Stimulated activated CD8-positive, alpha-beta memory T cell treated with anti-CD3 and anti-CD28 coated beads, Interleukin-4, amount 100 ng/mL, for 48 hours (primary cell): ENCODE data around the gene KATNAL1.
"Not testable (repeated sequence)": the region's sequence is repeated elsewhere in the genome, so short reads cannot be mapped to it uniquely, and the experiment has no call there.

ENCODE experiments used
- DNase-seq: peaks from one replicate; pipeline ENCODE4 v3.0.0-alpha.2; 2020

KATNAL1 gene

DNA sequence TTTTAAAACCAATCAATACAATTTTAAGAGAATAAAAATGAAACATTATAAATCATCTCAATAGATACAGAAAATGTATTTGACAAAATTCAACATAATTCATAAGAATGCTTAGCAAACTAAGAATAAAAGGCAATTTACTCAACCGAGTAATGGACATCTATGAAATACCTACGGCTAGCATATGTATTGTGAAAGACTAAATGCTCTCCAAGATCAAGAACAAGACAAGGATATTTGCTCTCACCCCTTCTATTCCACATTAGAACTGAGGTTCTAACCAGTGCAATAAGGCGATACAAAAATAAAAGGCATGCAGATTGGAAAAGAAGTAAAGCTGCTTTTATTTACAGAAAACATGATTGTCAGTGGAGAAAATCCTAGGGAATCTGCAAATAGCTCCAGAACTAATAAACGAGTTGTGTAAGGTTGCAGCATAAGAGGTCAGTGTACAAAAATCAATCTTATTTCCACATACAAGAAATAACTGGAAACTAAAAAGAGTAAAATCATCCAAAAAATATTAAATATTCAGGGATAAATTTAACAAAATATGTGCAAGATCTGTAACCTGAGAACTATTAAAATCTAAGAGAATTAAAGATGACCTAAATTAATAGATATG, 16.4 kb downstream of the KATNAL1 start:
- no peak for DNase-seq

DNA sequence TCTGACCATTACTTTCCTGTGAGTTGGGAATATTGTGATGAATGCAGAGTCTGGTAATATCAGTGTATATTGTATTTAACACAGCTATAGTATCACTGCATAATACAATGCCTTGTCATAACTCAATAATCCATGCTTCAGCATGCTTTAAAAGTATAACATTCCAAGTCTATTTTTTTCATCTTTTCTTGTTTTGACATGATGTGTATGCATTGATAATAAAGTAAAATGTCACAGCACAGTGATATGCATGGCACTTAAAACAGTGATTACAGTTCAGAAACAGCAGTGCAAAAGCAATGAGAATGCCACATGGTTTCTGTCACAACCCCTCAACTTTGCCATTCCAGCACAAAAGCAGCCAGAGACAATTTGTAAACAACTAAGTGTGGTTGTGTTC, 17.8 kb downstream of the KATNAL1 start:
- no peak for DNase-seq

DNA sequence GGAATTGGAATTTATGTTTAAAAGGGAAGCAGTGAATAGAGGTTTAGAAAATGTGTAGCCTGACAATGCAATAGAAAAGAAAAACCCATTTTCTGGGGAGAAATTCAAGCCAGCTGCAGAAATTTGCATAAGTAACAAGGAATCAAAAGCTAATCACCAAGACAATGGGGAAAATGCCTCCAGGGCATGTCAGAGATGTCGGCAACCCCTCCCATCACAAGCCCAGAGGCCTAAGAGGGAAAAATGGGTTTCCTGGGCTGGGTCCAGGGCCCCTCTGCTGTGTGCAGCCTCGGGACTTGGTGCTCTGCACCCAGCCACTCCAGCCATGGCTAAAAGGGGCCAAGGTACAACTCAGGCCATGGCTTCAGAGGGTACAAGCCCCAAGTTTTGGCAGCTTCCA, 21.3 kb downstream of the KATNAL1 start:
- DNase-seq = not testable (repeated sequence)

DNA sequence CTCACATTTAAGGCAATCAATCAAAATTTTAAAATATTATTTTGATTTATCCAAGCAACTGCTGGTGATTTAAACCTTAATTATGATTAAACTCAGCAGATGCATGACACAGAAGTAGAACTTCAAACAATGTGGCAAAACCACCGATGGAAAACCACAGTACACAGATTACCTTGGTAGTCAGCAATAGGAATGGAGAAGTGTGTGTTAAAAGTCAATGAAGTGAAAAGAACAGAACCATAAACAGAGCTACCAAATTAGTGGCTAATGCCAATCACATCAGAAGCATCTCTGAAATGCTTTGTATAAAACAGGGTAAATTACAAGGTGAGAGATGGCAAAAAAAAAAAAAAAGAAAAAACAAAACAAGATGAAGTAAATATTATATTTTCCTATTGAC, 31.2 kb downstream of the KATNAL1 start:
- no peak for DNase-seq

DNA sequence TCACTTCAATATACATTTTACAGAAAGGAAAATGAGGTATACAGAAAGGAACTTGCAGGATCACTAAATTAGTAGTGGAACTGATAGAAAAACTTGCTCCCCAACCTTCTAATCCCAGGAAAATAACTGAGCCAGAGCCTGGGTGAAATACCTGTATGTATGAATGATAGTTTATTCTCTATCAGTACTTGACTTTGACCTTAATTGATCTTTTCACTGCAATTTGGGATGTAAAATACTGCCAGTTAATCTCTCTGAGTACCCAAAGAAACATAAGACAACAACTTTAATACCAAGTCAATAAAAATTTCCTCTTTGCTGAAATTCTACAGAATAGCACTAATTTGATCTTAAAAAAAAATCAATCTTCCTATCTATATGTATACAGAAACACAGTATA, 33.3 kb downstream of the KATNAL1 start:
- no peak for DNase-seq

DNA sequence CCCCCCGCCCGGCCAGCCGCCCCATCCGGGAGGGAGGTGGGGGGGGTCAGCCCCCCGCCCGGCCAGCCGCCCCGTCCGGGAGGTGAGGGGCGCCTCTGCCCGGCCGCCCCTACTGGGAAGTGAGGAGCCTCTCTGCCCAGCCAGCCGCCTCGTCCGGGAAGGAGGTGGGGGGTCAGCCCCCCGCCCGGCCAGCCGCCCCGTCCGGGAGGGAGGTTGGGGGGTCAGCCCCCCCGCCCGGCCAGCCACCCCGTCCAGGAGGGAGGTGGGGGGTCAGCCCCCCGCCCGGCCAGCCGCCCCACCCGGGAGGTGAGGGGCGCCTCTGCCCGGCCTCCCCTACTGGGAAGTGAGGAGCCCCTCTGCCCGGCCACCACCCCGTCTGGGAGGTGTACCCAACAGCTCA, 37.3 kb downstream of the KATNAL1 start:
- DNase-seq = not testable (repeated sequence)

DNA sequence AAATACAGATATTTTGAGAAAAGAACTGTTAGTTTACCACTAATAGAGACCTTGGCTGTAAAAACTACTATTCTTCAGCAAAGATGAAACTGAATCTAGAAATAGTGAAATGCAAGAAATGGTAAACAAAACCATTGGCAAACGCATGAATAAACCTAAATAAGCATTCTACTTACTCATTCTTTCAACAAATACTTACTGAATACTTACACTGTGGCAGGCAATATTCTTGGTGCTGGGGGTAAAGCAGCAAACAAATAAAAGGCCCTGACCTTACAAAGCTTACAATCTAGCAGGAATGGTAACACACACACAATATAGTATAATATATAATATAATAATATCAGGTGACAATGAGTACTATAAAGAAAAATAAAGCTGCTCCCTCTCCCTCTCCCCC, 38.7 kb downstream of the KATNAL1 start:
- DNase-seq = no peak

DNA sequence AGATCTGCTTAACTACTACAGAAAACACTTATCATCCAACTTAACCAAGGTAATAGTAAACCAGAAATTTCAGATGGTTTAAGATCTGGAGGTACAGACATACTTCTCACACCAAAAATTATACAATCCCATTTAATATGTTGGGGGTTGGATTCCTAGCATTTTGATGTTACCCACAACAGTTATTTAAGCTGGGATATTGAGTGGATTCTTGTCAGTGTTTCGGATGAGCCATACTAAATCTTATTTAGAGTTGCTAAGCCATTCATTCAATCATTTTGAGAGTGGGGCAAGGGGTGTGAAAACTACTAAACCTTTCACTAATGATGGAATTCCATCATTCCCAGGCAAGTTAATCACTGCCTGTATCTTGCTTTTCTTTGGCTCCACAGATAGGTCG, 40.6 kb downstream of the KATNAL1 start:
- DNase-seq = no peak

DNA sequence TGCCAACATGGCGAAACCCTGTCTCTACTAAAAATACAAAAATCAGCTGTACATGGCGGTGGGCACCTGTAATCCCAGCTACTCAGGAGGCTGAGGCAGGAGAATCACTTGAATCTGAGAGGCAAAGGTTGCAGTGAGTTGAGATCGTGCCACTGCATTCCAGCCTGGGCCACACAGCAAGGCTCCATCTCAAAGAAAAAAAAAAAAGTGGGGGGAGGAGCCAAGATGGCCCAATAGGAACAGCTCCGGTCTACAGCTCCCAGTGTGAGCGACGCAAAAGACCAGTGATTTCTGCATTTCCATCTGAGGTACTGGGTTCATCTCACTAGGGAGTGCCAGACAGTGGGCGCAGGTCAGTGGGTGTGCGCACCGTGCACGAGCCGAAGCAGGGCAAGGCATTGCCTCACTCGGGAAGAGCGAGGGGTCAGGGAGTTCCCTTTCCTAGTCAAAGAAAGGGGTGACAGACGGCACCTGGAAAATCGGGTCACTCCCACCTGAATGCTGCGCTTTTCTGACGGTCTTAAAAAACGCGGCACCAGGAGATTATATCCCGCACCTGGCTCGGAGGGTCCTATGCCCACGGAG, 48.1 kb downstream of the KATNAL1 start:
- not testable (repeated sequence) for DNase-seq

DNA sequence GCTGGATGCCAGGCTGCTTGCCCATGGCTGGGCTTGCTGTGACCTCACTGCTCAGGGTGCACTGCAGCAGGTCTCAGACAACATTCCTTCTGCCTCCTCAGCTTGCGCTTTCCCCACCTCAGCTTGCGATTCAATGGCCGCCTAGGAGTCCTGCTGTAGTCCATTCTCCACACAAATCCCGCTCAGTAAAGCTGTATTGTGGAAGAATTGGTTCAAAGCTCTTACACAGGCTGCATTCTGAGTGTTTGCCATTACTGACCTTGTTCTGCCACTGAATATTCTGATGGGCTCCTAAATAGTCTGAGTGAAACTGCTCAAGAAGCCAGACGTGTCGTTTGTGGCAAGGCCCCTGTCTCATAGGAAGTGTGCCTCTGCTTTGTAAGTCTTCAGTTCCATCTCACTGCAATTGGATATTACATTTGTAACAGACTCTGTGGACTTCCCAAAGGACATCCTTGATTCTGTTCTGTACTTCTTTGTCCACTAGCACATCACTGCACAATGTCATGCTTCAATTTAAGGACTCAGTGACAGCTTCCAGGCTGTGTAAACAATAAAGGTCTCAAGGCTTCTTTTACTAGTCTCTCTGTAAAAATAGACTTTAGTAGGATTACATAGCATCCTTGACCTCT, 49.8 kb downstream of the KATNAL1 start:
- DNase-seq = no peak

DNA sequence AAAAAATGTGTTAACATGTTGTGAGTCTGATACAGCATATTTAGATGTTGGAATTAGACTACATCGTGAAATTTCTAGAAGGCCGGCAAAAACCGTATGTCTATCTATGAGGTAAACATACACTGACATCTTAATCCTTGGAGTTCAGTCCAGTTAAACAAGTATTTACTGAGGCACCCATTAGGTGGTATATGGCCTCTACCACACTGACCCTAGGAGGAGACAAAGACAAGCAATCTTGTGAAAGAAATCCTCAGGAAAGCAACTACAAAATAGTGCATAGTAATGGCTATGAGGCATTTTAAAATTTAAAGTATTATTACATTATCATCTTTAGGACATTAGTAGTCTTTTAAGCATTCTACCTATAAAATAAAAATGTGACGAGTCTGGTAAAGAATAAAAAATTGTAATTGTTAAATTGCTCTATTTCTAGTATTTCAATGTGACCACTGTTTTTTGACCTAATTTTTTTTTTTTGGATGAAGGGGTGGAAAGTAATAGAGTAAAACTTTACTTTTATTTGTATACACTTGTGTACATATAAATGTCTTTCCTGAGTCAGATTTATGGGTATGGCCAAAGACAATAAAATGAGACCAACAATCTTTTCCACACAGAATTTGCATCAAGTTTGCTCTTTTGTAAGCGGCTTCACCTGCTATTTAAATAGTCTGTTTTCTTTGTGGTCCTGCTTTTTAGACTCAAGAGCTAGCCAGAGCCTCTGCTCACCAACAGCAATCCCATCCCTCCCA, 50.5 kb downstream of the KATNAL1 start:
- DNase-seq = no peak

DNA sequence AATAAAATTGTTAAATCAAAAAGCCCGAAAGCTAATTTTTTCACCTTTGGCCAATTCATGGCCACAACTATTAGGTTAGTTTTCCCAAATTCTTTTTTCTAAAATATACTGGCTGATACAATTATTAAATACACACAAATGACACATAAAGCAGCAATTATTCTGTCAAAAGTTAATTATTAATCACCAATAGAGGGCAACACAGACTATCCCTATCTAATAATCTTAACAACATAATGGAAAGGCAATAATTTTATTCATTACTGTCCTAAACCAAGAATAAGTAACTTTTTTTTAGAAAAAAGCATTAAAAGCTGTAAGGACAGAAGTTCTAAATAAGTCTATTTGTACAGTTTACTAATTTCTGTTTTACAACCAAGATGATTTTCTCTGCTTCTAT, 51.7 kb downstream of the KATNAL1 start:
- DNase-seq = no peak

DNA sequence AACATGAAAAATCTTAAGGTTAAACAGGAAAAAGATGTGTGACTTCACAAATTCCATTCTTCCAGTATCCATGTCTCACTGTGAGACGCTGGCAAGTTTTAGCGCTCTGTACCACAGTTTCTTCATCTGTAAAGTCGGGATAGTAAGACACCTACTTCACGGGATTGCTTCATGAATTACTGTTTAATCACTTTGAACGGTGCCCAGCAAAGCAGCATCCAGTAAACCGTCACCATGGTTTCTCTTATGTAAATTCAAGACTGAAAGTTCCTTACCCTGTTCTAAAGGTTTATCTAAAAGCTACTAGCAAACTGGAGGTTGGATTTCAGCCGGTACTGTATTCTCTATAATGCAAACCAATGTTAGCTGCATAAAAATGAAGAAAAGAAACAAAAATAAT, 53.5 kb downstream of the KATNAL1 start:
- no peak for DNase-seq

DNA sequence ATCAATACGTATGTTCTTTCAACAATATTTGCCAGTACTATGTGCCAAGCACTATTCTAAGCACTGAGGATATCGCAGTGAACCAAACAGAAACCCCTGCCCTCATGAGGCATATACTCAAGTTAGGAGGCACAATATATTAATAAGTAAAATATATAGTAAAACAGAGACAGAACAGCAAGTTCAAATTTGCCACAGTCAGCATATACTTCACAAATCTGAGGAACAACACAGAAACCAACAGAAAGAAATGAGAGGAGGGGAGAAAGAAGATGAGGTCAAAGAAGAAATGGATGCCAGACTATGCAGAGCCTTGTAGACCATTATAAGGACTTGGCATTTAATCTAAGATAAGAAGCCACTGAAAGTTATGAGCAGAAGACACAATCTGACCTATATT, 59.9 kb downstream of the KATNAL1 start:
- DNase-seq = no peak

DNA sequence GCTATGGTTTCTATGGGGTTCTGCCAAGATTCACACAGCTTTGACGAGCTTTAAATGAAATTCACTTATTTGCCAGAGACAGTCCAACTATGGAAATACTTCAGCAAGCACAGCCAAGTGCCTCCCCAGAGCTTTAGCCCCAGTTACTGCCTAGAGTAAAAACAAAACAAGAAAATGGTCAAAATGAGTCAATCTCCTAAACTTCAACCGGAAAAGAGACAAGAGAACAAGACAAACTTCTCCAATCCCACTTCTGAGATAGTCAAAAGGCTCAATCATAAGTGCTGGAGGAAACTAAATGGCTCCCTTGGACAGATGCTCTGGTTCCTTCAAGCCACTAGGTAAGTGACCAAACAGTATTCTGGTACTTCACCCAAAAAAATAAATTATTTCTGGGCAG, 65.8 kb downstream of the KATNAL1 start:
- no peak for DNase-seq

DNA sequence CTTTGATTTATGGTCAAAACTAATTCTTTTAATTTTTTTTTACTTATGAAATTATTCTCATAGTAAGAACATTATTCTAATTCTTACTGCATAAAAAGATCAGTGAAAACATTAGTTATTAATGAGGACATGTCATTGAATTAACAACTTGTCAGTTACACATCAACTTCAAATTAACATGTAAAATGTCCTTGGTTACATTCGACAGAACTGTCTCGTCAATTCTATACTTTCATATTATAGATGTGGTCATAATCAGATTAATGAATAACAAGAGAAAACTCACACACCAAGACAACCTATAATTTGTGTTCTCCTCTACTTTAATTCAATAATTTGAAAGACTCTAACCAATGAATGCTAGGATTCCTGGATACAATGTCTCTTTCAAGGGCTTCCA, 66.7 kb downstream of the KATNAL1 start:
- no peak for DNase-seq

DNA sequence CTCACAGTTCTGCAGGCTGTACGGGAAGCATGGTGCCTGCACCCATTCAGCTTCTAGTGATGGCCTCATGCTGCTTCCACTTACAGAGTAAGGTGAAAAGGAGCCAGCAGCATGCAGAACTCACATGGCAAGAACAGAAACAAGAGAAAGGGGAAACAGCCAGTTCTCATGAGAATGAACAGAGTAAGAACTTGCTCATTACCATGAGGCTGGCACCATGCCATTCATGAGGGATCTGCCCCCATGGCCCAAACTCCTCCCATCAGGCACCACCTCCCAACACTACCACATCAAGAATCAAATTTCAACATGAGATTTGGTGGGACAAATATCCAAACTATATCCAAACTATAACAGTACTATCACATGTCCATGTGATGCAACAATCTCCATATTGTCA, 72.1 kb downstream of the KATNAL1 start:
- no peak for DNase-seq

DNA sequence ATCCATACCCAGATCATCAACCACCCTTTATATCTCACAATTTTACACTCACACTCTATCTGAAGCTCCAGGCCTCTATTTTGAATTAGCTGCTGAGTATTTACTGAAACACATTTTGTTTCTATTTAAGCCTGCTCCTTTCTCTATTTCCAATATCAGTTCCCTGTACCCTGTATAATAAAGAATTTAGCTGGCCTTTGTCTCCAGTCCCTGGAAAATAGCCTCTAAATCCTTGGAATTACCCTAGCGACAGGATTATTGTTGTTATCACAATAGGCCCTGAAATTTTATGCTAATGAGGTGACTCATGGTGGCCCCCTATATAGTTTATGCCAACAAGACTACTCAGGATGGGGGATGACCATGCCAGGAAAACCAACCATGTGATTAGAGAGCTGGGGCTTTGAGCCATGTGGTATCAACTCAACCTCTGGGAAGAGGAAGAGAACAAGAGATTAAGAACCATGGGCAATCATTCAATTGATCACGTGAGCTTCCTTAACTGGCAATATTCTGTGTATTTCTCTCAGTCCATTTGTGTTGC, 72.7 kb downstream of the KATNAL1 start:
- no peak for DNase-seq

DNA sequence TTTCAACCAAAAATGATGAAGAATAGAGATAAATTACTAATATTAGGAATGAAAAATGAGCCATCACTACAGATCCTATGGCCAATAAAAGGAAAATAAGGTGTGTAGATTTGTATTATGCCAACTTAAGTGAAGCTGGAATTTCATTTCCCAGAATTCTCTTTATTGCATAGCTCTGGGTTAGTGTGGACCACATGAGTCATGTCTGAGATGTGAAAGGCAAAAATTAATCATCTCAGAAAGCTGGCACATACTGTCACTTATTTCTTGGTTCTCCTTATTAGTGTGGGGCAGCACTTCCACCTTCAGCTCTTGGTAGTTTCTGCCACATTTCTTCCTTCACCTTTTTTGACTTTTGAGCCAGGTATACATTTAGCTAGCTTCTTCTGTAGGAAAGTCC, 82.6 kb downstream of the KATNAL1 start:
- DNase-seq = no peak

DNA sequence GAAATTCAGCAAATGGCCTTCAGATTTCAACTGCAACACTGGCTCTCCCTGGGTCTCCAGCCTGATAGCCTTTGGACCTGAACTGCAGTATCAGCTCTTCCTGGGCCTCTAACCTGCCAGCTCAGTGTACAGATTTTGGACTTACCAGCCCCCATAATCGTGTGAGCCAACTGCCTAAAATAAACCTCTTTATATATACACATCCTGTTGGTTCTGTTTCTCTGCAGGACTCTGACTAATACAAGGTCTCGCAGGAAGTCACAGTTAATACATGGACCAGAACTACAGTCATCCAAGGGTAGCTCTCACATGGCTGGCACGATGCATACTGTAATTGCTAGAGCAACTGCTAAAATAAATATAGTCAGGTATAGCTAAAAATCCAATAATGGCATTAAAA, 85.1 kb downstream of the KATNAL1 start:
- DNase-seq = no peak

DNA sequence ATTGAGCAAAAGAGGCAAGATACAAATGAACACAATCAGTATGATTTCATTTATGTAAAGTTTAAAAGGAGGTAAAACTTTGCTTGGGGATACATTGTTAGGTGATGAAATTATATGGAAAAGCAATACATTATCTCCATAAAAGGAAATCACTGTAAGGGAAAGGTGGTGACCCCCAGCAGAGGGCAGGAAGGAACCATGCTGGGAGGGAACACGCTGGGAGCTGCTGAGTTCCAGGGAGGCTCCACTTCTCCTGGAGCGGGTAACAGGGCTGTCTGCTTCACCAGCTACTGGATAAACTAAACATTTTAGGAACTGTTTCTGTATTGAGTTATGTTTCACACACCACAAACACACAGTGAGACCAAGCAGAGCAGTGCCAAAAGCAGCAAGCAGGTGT, 91.2 kb downstream of the KATNAL1 start:
- DNase-seq = no peak

DNA sequence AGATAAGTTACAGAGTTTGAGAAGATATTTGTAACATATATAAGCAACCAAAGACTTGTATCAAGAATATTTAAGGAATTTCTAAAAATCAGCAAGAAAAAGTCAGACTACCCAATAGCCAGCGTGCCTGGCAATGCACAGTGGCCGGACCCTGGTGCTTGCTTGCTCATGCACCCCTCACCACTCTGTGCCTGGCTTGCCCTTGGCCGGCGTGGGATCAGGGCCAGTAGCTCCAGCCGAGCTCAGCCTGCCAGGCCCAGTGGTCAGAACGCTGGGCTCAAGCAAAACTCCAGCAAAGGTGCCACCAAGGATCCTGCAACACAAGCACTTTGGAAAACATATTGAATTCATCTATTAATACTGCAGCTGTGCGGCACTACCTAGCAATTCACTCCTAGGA, 95.1 kb downstream of the KATNAL1 start:
- no peak for DNase-seq

DNA sequence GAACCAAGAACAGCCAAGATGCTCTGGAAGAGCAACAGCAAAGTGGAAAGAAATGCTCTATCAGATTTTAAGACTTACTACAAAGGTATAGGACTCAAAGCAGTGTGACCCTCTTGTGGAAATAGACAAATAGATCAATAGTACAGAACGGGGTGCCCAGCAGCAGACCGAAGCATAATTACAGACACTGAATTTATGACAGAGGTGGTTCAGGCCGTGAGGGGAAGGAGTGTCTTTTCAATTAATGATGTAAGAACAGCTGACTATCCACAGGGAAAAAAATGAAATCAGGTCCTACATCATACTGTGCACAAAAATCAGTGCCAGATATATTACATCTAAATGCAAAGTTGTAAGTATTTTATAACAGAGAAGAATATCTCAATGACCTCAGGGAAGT, 95.6 kb downstream of the KATNAL1 start:
- no peak for DNase-seq

DNA sequence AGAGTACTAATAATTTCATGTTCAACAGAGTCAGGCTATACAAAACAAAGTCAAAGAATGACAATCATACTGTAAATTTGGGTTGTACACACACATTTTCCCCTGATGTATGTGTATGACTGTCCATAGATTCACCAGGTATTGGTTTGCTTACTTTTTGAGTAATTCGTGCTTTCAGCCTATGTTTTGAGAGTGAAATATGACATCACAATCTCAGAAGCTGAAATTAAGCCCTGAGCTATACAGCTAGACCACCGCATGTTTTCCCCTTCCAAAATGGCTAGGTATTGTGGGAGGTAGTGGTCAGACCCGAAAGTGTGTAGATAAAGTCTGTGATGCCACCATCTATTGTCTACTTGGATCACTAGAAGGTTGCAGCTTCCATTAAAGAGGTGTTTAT, 102.8 kb downstream of the KATNAL1 start:
- DNase-seq = peak; percentile 32
